Fibroblast of skin of left quadriceps (primary cell): ENCODE measurements around the gene UFL1.
A peak's percentile ranks its signal among the peaks of the same experiment; 100 is the strongest.
"Not testable (repeated sequence)": the region's sequence is repeated elsewhere in the genome, so short reads cannot be mapped to it uniquely, and the experiment has no call there.

Source experiments
- DNase-seq, 2 experiments: peaks; one replicate each; pipeline ENCODE4 v3.0.0-alpha.2; 2013; ENCODE audit warnings: low read depth in 2 of 2

Gene UFL1

GRCh38 chr6:96521644-96522464 is at the start of gene UFL1:
Gene UFL1 (plus strand): TSS chr6:96521806. CDS start chr6:96521874, 68 bp downstream.
- DNase-seq: peak; percentile 76 to 82

- not testable (repeated sequence) for DNase-seq
Observed at GRCh38 chr6:96472291-96472690, 49.3 kb upstream of the UFL1 start.

- no peak for DNase-seq
Observed at GRCh38 chr6:96478695-96479094, 42.9 kb upstream of the UFL1 start.

- no peak for DNase-seq
Observed at GRCh38 chr6:96491926-96492325, 29.7 kb upstream of the UFL1 start.

GRCh38 chr6:96499781-96500180 is 21.8 kb upstream of the UFL1 start:
- no peak for DNase-seq

- no peak for DNase-seq
Observed at GRCh38 chr6:96502915-96503314, 18.7 kb upstream of the UFL1 start.

GRCh38 chr6:96505363-96505762 is 16.2 kb upstream of the UFL1 start:
- DNase-seq: no peak

- DNase-seq: no peak
Observed at GRCh38 chr6:96509281-96509680, 12.3 kb upstream of the UFL1 start.

GRCh38 chr6:96520171-96521115 is 1.2 kb upstream of the UFL1 start:
- no peak for DNase-seq

GRCh38 chr6:96521306-96521643 is 331 bp upstream of the UFL1 start:
- DNase-seq: no peak

- DNase-seq: no peak
Observed at GRCh38 chr6:96522465-96523009, 931 bp downstream of the UFL1 start.

GRCh38 chr6:96528193-96528592 is 6.6 kb downstream of the UFL1 start:
- DNase-seq: no peak

- no peak for DNase-seq
Observed at GRCh38 chr6:96532399-96532798, 10.8 kb downstream of the UFL1 start.

- DNase-seq: no peak
Observed at GRCh38 chr6:96537726-96538125, 16.1 kb downstream of the UFL1 start.

GRCh38 chr6:96542702-96543101 is 21.1 kb downstream of the UFL1 start:
- no peak for DNase-seq

- DNase-seq: no peak
Observed at GRCh38 chr6:96545882-96546281, 24.3 kb downstream of the UFL1 start.

GRCh38 chr6:96547654-96548053 is 26.0 kb downstream of the UFL1 start:
- DNase-seq: no peak

- no peak for DNase-seq
Observed at GRCh38 chr6:96554558-96554957, 33.0 kb downstream of the UFL1 start.

GRCh38 chr6:96559740-96560139 is 38.1 kb downstream of the UFL1 start:
- DNase-seq: not testable (repeated sequence)

- DNase-seq: no peak
Observed at GRCh38 chr6:96562886-96563285, 41.3 kb downstream of the UFL1 start, which contains the start of gene FHL5. Gene FHL5 (plus strand): TSS chr6:96563128. CDS start chr6:96603614, 40,486 bp downstream.

GRCh38 chr6:96563853-96564252 is 42.2 kb downstream of the UFL1 start:
- no peak for DNase-seq

- no peak for DNase-seq
Observed at GRCh38 chr6:96570053-96570452, 48.4 kb downstream of the UFL1 start.
